ENCODE measurements around the gene KCTD10. TPM values are rescaled to one million over a fixed set of nuclear protein-coding genes. Genes with fewer than 3 reads are reported as not detected.

The KCTD10 gene
- total and polyA plus RNA-seq, 9 of the 15 experiments (the other 6 are each of a cell fraction or from before 2014, with no cell fraction given) = 1.9 to 37.5 (median 15.7) TPM

GRCh38 chr12:109477185-109477962, at the start of gene KCTD10, which contains the start of gene UBE3B (continued):
- no peak for TF ChIP-seq ZBTB7A (IDR thresholded peaks at IDR 0.05; ENCODE audit: borderline replicate concordance, control insufficient read depth, low read depth, low read length)
- TF ChIP-seq NR2F6 (CRISPR knock-in tag; IDR thresholded peaks at IDR 0.05) = no peak
- peak; percentile 64; the same call in 1 of the 2 replicates for TF ChIP-seq ZKSCAN1 (IDR thresholded peaks at IDR 0.05; ENCODE audit: low read depth, low read length)
- peak; percentile 52 for TF ChIP-seq HMGN3 (IDR thresholded peaks at IDR 0.05; ENCODE audit: borderline replicate concordance, extremely low read depth, insufficient read length, low read depth, low read length)
- TF ChIP-seq CEBPZ (IDR thresholded peaks at IDR 0.05; ENCODE audit: borderline replicate concordance, low read depth, low read length) = no peak
- no peak for TF ChIP-seq HDGF (IDR thresholded peaks at IDR 0.05)
- TF ChIP-seq TRIM24 (IDR thresholded peaks at IDR 0.05) = peak in 1 of 2 experiments; percentile 100; a peak in 2 of 4 replicates
- TF ChIP-seq NCOA4 (IDR thresholded peaks at IDR 0.05; ENCODE audit: partially characterized antibody) = no peak
- TF ChIP-seq ZBTB11 (CRISPR knock-in tag; IDR thresholded peaks at IDR 0.05) = peak; percentile 99 to 100 (median 100)
- TF ChIP-seq PYGO2 (tag; IDR thresholded peaks at IDR 0.05) = peak; percentile 71; the same call in 1 of the 2 replicates
- TF ChIP-seq L3MBTL2 (IDR thresholded peaks at IDR 0.05) = peak; percentile 45; the same call in 1 of the 2 replicates
- no peak for TF ChIP-seq ZNF609 (CRISPR knock-in tag; IDR thresholded peaks at IDR 0.05; ENCODE audit: borderline replicate concordance)
- no peak for TF ChIP-seq PPARD (CRISPR knock-in tag; IDR thresholded peaks at IDR 0.05)
